Astrocyte (in vitro differentiated cells and primary cell): ENCODE results near the gene CERS6. TPM values are rescaled to one million over a fixed set of nuclear protein-coding genes. Genes with fewer than 3 reads are reported as not detected.

Source experiments
- DNase-seq: peaks from one replicate; pipeline ENCODE4 v3.0.0-alpha.2; 2010; ENCODE audit warnings: low read depth
- FAIRE-seq: peaks from 2 replicates; lab custom pipeline; 2011; peaks lifted over from hg19 to GRCh38; lab: Jason Lieb, UNC
- H2AFZ ChIP-seq: 2 replicates; pipeline ENCODE4 v1.6.0; 2012; ENCODE audit warnings: low read depth, low read length, inconsistent platforms
- H3K27ac ChIP-seq: 2 replicates; pipeline ENCODE4 v1.5.1; 2011; ENCODE audit warnings: low read depth, low read length, inconsistent platforms
- H3K27me3 ChIP-seq: 2 replicates; pipeline ENCODE4 v1.6.0; 2011; ENCODE audit warnings: low read length, inconsistent platforms; ENCODE audit not compliant: insufficient read depth
- H3K36me3 ChIP-seq: 2 replicates; pipeline ENCODE4 v1.5.1; 2011; ENCODE audit warnings: low read length, inconsistent platforms; ENCODE audit not compliant: insufficient read depth
- H3K4me1 ChIP-seq: 2 replicates; pipeline ENCODE4 v1.5.1; 2011; ENCODE audit warnings: low read length, inconsistent platforms; ENCODE audit not compliant: insufficient read depth
- H3K4me2 ChIP-seq: 2 replicates; pipeline ENCODE4 v1.6.0; 2012; ENCODE audit warnings: low read length, inconsistent platforms
- H3K4me3 ChIP-seq: 2 replicates; pipeline ENCODE4 v1.5.1; 2011; ENCODE audit warnings: low read depth, mild to moderate bottlenecking, low read length, inconsistent platforms; ENCODE audit not compliant: insufficient read depth
- H3K79me2 ChIP-seq: 2 replicates; pipeline ENCODE4 v1.6.0; 2012; ENCODE audit warnings: mild to moderate bottlenecking, low read length, inconsistent platforms; ENCODE audit not compliant: insufficient read depth
- H3K9ac ChIP-seq: 2 replicates; pipeline ENCODE4 v1.6.0; 2012; ENCODE audit warnings: mild to moderate bottlenecking, low read length, inconsistent platforms
- H3K9me3 ChIP-seq: 2 replicates; pipeline ENCODE4 v1.5.1; 2012; ENCODE audit warnings: low read depth, mild to moderate bottlenecking, low read length, inconsistent platforms; ENCODE audit not compliant: insufficient read depth
- H4K20me1 ChIP-seq: 2 replicates; pipeline ENCODE4 v1.6.0; 2012; ENCODE audit warnings: low read length, inconsistent platforms; ENCODE audit not compliant: insufficient read depth
- H3K27ac Mint-ChIP-seq: one replicate; pipeline ENCODE4 v1.8.0; 2021; ENCODE audit warnings: mild to moderate bottlenecking, mixed read lengths; ENCODE audit not compliant: unreplicated experiment
- H3K27me3 Mint-ChIP-seq: one replicate; pipeline ENCODE4 v1.8.0; 2021; ENCODE audit warnings: low read depth, mixed read lengths; ENCODE audit not compliant: unreplicated experiment
- H3K36me3 Mint-ChIP-seq: one replicate; pipeline ENCODE4 v1.8.0; 2021; ENCODE audit warnings: low read depth, mixed read lengths; ENCODE audit not compliant: unreplicated experiment
- H3K4me1 Mint-ChIP-seq: one replicate; pipeline ENCODE4 v1.8.0; 2021; ENCODE audit warnings: low read depth, mixed read lengths; ENCODE audit not compliant: unreplicated experiment
- H3K4me3 Mint-ChIP-seq: one replicate; pipeline ENCODE4 v1.8.0; 2021; ENCODE audit warnings: mild to moderate bottlenecking, moderate library complexity, mixed read lengths; ENCODE audit not compliant: unreplicated experiment
- H3K9me3 Mint-ChIP-seq: one replicate; pipeline ENCODE4 v1.8.0; 2021; ENCODE audit warnings: mild to moderate bottlenecking, mixed read lengths; ENCODE audit not compliant: unreplicated experiment
- EZH2 ChIP-seq: IDR thresholded peaks from 2 replicates; pipeline ENCODE4 v1.6.1; 2012; ENCODE audit warnings: mild to moderate bottlenecking, low read length, inconsistent platforms; ENCODE audit not compliant: insufficient read depth
- total RNA-seq: library from RNA; stranded (reverse); gene quantifications from 2 replicates; pipeline ENCODE4 v1.2.1, GENCODE V29; 2021
- TF ChIP-seq, protein P1 (sequence below): IDR thresholded peaks from 2 replicates; pipeline ENCODE4 v1.5.1; 2011; ENCODE audit warnings: low read depth, mild to moderate bottlenecking, inconsistent platforms, low read length, moderate library complexity; ENCODE audit not compliant: insufficient read depth

The CERS6 gene
- total RNA-seq, 1 donor from 2014 or later = 23.4 TPM

DNA sequence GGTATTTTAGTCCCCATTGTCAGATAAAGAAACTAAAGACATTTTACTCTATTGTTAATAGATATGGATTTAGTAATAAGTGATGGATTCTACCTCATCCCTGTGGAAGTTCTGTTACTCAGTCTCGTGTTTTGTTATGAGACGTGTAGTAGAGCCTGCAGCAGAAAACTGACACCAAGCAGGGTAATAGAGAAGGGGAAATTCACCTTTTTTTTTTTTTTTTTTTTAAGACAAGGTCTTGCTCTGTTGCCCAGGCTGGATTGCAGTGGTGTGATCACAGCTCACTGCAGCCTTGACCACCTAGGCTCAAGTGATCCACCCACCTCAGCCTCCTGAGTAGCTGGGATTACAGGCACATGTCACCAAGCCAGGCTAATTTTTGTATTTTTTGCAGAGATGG lies 164.5 kb downstream of the CERS6 start:
- Mint-ChIP-seq H3K27ac (no peak overlapping the region), H3K4me3 (no peak overlapping the region), H3K36me3 (peaks cover 6% of the 10 kb centered on the region), H3K9me3 (peaks cover 12% of the 10 kb centered on the region), H3K4me1 (peaks cover 6% of the 10 kb centered on the region), H3K27me3 (no peaks in the 10 kb centered on the region)
- H3K4me2 ChIP-seq = no peak overlapping the region
- no peaks in the 10 kb centered on the region for H4K20me1 ChIP-seq
- FAIRE-seq (no peak), DNase-seq (no peak)
- no peaks in the 10 kb centered on the region for H3K27me3 ChIP-seq
- no peak overlapping the region for H3K9ac ChIP-seq
- no peak overlapping the region for H2AFZ ChIP-seq
- H3K4me1 ChIP-seq = no peaks in the 10 kb centered on the region
- no peaks in the 10 kb centered on the region for H3K9me3 ChIP-seq
- TF ChIP-seq, protein P1, sequence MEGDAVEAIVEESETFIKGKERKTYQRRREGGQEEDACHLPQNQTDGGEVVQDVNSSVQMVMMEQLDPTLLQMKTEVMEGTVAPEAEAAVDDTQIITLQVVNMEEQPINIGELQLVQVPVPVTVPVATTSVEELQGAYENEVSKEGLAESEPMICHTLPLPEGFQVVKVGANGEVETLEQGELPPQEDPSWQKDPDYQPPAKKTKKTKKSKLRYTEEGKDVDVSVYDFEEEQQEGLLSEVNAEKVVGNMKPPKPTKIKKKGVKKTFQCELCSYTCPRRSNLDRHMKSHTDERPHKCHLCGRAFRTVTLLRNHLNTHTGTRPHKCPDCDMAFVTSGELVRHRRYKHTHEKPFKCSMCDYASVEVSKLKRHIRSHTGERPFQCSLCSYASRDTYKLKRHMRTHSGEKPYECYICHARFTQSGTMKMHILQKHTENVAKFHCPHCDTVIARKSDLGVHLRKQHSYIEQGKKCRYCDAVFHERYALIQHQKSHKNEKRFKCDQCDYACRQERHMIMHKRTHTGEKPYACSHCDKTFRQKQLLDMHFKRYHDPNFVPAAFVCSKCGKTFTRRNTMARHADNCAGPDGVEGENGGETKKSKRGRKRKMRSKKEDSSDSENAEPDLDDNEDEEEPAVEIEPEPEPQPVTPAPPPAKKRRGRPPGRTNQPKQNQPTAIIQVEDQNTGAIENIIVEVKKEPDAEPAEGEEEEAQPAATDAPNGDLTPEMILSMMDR = no peak
- TF ChIP-seq EZH2 = no peak
- H3K36me3 ChIP-seq = no peaks in the 10 kb centered on the region
- no peak overlapping the region for H3K4me3 ChIP-seq
- H3K27ac ChIP-seq = no peak overlapping the region
- no peaks in the 10 kb centered on the region for H3K79me2 ChIP-seq

DNA sequence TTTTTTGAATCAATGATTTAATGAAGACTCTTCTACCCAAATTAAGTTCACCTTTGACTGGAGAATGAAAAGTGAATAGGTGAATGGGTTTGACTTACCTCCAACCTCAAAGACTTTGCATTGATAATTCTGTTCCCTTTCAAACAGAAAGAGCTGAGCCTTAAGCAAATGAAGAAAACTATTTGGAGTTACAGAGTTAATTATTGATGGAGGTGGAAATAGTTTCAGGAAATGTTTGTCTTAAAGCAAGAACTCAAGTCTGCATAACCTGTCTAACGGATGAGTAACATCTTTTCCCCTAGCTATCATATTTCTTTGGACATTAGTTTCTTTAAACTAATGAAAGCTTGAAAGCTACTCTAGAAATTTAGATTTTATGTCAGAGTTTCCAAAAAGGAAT lies 166.5 kb downstream of the CERS6 start:
- Histone ChIP-seq H3K9ac (no peak overlapping the region), H3K27ac (no peak overlapping the region), H2AFZ (no peak overlapping the region), H3K9me3 (no peaks in the 10 kb centered on the region), H4K20me1 (no peaks in the 10 kb centered on the region), H3K4me2 (no peak overlapping the region), H3K27me3 (no peaks in the 10 kb centered on the region), H3K79me2 (no peaks in the 10 kb centered on the region), H3K4me3 (no peak overlapping the region), H3K4me1 (no peaks in the 10 kb centered on the region), H3K36me3 (no peaks in the 10 kb centered on the region)
- Mint-ChIP-seq H3K27me3 (no peaks in the 10 kb centered on the region), H3K4me3 (no peak overlapping the region), H3K36me3 (peaks cover 2% of the 10 kb centered on the region), H3K4me1 (peaks cover 8% of the 10 kb centered on the region), H3K9me3 (peaks cover 12% of the 10 kb centered on the region), H3K27ac (no peak overlapping the region)
- TF ChIP-seq EZH2 = no peak
- TF ChIP-seq, protein P1 = no peak
- peak; percentile 26 for FAIRE-seq
- no peak for DNase-seq

DNA sequence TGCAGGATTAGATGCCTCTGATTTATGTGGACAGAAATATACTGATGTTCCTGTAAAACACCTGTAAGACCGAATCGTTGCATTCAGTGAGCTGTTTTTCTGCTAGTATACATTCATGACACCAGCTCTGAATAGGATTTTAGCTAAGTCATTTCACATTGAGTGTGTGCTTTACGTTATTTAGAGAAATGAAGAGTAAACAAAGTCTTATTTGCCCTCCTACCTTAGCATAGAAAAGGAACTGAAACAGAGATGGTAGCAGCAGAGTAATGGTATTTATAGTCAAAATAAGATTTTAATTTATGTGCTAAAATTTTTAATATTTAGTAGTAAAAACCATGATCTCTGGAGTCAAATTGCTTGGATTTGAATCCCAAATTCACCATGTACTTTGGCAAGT lies 168.0 kb downstream of the CERS6 start:
- H4K20me1 ChIP-seq = no peaks in the 10 kb centered on the region
- H3K27ac Mint-ChIP-seq = no peak overlapping the region
- no peak overlapping the region for H2AFZ ChIP-seq
- TF ChIP-seq, protein P1 = no peak
- no peak for TF ChIP-seq EZH2
- H3K4me2 ChIP-seq = no peak overlapping the region
- H3K4me1 ChIP-seq = no peaks in the 10 kb centered on the region
- no peaks in the 10 kb centered on the region for H3K9me3 ChIP-seq
- no peak for FAIRE-seq
- no peak overlapping the region for H3K27ac ChIP-seq
- no peak overlapping the region for H3K9ac ChIP-seq
- H3K4me1 Mint-ChIP-seq = peaks cover 8% of the 10 kb centered on the region
- H3K79me2 ChIP-seq = no peaks in the 10 kb centered on the region
- no peak overlapping the region for H3K4me3 ChIP-seq
- H3K36me3 Mint-ChIP-seq = peaks cover 2% of the 10 kb centered on the region
- H3K27me3 Mint-ChIP-seq = no peaks in the 10 kb centered on the region
- no peaks in the 10 kb centered on the region for H3K36me3 ChIP-seq
- H3K9me3 Mint-ChIP-seq = peaks cover 4% of the 10 kb centered on the region
- H3K4me3 Mint-ChIP-seq = no peak overlapping the region
- no peaks in the 10 kb centered on the region for H3K27me3 ChIP-seq
- no peak for DNase-seq
